SJSA1 (cell line): ENCODE data around the gene FARS2. TPM values are rescaled to one million over a fixed set of nuclear protein-coding genes. Genes with fewer than 3 reads are reported as not detected.
A peak's percentile ranks its signal among the peaks of the same experiment; 100 is the strongest.
"Not testable (repeated sequence)": the region's sequence is repeated elsewhere in the genome, so short reads cannot be mapped to it uniquely, and the experiment has no call there.

Experiments
- DNase-seq, 2 experiments: peaks; one replicate each; pipeline ENCODE4 v3.0.0-alpha.2; 2015 to 2020; ENCODE audit warnings: low spot score in 2 of 2, low read depth in 1 of 2
- H3K27ac ChIP-seq: fragments of 250-450 bp; sonication (Bioruptor Pico); 2 replicates; pipeline ENCODE4 v1.5.1; 2020; ENCODE audit warnings: mild to moderate bottlenecking, moderate library complexity
- H3K27me3 ChIP-seq: fragments of 250-450 bp; sonication (Bioruptor Pico); replicated peaks from 2 replicates; pipeline ENCODE4 v1.5.1; 2020; ENCODE audit warnings: mild to moderate bottlenecking, moderate library complexity
- H3K36me3 ChIP-seq: fragments of 250-450 bp; sonication (Bioruptor Pico); 2 replicates; pipeline ENCODE4 v1.5.1; 2020; ENCODE audit warnings: mild to moderate bottlenecking
- H3K4me1 ChIP-seq: fragments of 250-450 bp; sonication (Bioruptor Pico); replicated peaks from 2 replicates; pipeline ENCODE4 v1.6.1; 2021; ENCODE audit warnings: mild to moderate bottlenecking
- H3K4me3 ChIP-seq: fragments of 250-450 bp; sonication (Bioruptor Pico); 2 replicates; pipeline ENCODE4 v1.5.1; 2020; ENCODE audit warnings: mild to moderate bottlenecking
- H3K9me3 ChIP-seq: fragments of 250-450 bp; sonication (Bioruptor Pico); replicated peaks from 2 replicates; pipeline ENCODE4 v1.5.1; 2020; ENCODE audit warnings: mild to moderate bottlenecking
- total RNA-seq: library from RNA; depleted of rRNA; stranded (reverse); fragments of >200 nt; shearing (Covaris generic); gene quantifications from 2 replicates; pipeline ENCODE4 v1.2.3, GENCODE V29; 2014

The FARS2 gene
- total RNA-seq, 1 experiment from 2014 or later: 13.3 TPM

DNA sequence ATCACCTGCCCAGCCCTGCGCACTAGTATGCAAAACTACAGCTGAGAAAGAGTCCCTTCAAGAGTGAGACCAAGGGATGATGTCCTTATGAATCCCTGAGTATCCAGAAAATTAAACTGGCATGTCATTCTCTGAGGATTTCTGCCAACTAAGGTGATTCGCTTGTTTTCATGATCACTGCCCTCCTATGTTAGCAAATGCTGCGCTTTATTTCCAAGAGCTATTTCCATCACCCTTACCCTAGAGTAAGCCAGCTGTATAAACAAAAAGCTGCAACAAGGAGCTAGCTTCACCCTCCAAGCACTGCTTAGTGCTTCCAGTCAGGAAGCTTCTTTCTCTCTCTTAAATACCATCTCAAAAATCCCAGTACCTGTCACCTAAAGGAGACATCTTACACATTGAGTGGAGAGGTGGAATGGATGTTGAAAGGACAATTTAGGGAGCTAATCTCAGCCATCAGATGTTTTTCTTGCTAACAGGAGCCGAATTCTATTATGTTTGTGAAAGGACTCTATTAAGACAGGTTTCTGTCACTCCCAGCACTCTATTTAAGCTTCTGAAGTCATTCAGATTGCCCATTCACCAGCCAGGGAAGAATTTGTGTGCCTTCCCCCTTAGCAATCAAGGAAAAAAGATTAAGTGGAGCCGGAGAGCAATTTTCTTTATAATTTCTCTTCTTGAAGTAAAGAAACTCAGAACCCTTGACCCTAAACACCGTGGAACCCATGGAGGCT lies 423.2 kb downstream of the FARS2 start:
- no peaks in the 10 kb centered on the region for H3K4me1 ChIP-seq
- H3K9me3 ChIP-seq: no peaks in the 10 kb centered on the region
- H3K4me3 ChIP-seq: no peak overlapping the region
- H3K27me3 ChIP-seq: no peaks in the 10 kb centered on the region
- no peaks in the 10 kb centered on the region for H3K36me3 ChIP-seq
- no peak for DNase-seq
- no peak overlapping the region for H3K27ac ChIP-seq

DNA sequence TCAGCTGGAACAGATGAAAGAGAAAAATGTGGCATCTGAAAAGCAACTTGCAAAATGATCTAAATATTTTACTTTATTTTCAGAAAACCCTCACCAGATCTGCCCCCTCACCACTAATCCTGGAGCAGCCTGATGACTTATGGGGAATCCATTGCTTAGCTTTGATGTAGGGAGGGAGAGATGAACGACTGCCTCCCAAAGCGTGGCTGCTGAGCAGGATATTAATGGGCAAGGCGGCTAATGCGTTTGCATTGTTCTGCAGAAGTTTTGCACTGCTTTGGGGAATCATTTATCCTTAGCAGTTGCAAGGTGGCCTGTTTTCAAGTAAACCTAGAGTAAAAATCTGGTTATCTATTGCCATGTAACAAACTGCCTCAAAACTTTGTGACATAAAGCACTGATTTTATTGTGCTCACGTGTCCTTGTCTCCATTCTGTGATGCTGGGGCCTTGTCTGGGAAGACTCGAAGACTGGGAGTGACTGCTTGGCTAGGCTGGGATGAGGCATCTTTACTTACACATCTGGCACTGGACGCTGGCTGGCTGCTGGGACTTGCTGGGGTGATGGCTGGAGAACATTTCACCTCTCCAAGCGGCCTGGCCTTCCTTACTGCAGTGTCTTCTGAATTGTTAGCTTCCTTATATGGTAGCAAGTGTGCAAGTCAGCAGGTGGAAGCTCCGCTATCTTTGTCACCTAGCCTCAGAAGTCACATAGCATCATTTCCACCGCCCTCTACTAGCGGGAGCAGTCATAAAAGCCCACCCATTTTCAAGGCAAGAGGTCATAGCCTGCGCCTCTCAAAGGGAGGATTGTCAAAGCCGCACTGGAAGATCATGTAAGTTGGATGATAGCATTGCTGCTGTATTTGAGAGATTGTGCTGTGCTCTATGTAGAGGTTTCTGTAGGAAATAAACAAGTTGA lies 432.2 kb downstream of the FARS2 start:
- Histone ChIP-seq H3K4me3 (no peak overlapping the region), H3K27ac (no peak overlapping the region), H3K36me3 (no peaks in the 10 kb centered on the region), H3K27me3 (no peaks in the 10 kb centered on the region), H3K4me1 (peaks cover 12% of the 10 kb centered on the region), H3K9me3 (no peaks in the 10 kb centered on the region)
- no peak for DNase-seq

GRCh38 chr6:5695260-5696245 lies 434.2 kb downstream of the FARS2 start:
- H3K9me3 ChIP-seq: no peaks in the 10 kb centered on the region
- H3K36me3 ChIP-seq: no peaks in the 10 kb centered on the region
- H3K4me3 ChIP-seq: no peak overlapping the region
- peak; percentile 69 to 75 for DNase-seq
- H3K27me3 ChIP-seq: no peaks in the 10 kb centered on the region
- H3K4me1 ChIP-seq: peaks cover 12% of the 10 kb centered on the region
- peak overlapping the region; percentile 76 for H3K27ac ChIP-seq

DNA sequence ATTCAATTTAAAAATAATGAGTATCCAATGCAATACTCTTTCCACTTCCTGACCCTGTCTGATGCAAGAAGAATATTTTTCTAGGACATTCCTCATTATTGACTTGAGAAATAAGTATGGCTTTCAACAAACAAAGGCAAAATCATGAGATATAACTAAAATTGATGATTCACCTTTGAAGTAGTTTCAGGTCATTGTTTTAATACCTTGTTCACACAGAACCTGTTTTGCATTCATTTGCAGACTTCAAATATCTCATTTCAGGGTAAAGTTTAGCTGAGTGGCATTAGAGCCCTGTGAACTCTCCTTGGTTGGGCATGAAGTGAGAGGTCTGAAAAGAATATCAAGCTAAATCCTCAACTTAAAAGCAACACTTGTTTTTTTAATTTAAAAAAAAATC lies 436.2 kb downstream of the FARS2 start:
- H3K36me3 ChIP-seq: no peaks in the 10 kb centered on the region
- peaks cover 12% of the 10 kb centered on the region for H3K4me1 ChIP-seq
- no peaks in the 10 kb centered on the region for H3K9me3 ChIP-seq
- H3K4me3 ChIP-seq: no peak overlapping the region
- H3K27me3 ChIP-seq: no peaks in the 10 kb centered on the region
- H3K27ac ChIP-seq: no peak overlapping the region
- no peak for DNase-seq

- peaks cover 12% of the 10 kb centered on the region for H3K4me1 ChIP-seq
- no peaks in the 10 kb centered on the region for H3K27me3 ChIP-seq
- no peaks in the 10 kb centered on the region for H3K36me3 ChIP-seq
- no peaks in the 10 kb centered on the region for H3K9me3 ChIP-seq
- no peak overlapping the region for H3K27ac ChIP-seq
- DNase-seq: no peak
- no peak overlapping the region for H3K4me3 ChIP-seq
These were observed 437.0 kb downstream of the FARS2 start for GRCh38 chr6:5698318-5698717.

DNA sequence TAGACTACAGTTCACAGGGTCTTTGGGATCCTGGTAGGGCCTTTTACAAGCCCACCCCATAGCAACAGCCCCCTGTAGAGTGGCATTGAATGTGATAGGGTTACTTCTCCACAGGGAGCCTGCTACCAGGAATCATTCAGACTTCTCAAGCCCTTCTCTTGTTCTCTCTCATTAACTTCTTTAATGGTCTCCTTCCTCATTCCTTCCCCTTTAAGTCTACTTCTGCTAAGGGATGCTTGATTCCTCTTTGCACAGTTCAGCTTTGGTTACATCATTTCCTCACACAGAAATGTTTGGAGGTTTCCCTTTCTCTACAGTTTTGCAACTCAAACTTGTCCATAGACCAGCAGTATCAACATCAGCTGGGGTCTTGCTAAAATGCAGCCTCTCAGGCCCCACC lies 437.8 kb downstream of the FARS2 start:
- H3K27me3 ChIP-seq, H3K4me3 ChIP-seq, H3K36me3 ChIP-seq, DNase-seq, H3K27ac ChIP-seq, H3K9me3 ChIP-seq: not testable (repeated sequence)
- H3K4me1 ChIP-seq: peaks cover 12% of the 10 kb centered on the region

DNA sequence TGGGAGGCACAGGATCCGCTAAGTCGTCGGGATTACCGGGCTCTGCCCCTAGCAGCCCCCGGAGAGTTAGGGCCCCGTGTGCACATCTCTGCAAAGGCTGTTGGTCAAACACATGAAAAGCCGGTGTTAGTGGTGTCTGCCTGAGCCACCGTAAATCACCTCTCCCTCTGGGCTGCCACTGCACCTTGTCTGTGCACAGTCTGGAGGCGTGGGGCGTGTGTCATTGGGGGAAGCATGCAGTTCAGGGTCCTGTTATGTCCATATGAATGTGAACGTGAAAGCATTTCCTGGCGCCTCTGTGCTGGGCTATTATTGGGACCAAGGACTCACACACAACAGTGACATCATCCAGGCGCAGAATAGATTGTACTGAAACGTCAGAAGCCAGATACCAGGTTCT lies 439.9 kb downstream of the FARS2 start:
- no peak overlapping the region for H3K4me3 ChIP-seq
- H3K27ac ChIP-seq: no peak overlapping the region
- no peaks in the 10 kb centered on the region for H3K36me3 ChIP-seq
- no peaks in the 10 kb centered on the region for H3K9me3 ChIP-seq
- no peaks in the 10 kb centered on the region for H3K27me3 ChIP-seq
- DNase-seq: no peak
- H3K4me1 ChIP-seq: no peaks in the 10 kb centered on the region

GRCh38 chr6:5704708-5705107 lies 443.4 kb downstream of the FARS2 start:
- no peak overlapping the region for H3K27ac ChIP-seq
- no peak overlapping the region for H3K4me3 ChIP-seq
- H3K36me3 ChIP-seq: no peaks in the 10 kb centered on the region
- DNase-seq: no peak
- no peaks in the 10 kb centered on the region for H3K9me3 ChIP-seq
- no peaks in the 10 kb centered on the region for H3K4me1 ChIP-seq
- no peaks in the 10 kb centered on the region for H3K27me3 ChIP-seq

DNA sequence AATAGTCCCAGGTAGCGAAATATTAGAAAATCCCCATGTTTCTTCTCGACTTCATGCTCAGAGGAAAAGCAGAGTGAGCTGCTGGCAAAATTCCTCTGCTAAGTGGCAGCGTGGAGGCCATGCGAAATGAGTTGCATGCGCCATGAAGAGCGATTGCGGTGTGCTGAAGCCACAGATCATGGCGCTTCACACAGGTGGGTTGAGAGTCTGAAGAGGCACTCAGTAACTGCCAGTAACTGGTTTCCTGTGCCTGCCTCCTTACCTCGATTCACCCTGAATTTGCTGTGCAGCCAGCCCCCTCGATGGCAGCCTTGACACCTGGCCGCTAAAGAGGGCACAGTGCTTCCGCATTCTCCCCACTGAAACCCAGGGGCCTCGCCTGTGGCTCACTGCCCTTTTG lies 443.9 kb downstream of the FARS2 start:
- no peaks in the 10 kb centered on the region for H3K9me3 ChIP-seq
- no peaks in the 10 kb centered on the region for H3K36me3 ChIP-seq
- no peak for DNase-seq
- H3K27me3 ChIP-seq: no peaks in the 10 kb centered on the region
- H3K4me3 ChIP-seq: no peak overlapping the region
- H3K4me1 ChIP-seq: no peaks in the 10 kb centered on the region
- H3K27ac ChIP-seq: no peak overlapping the region

- Histone ChIP-seq H3K27me3 (no peaks in the 10 kb centered on the region), H3K4me3 (no peak overlapping the region), H3K36me3 (no peaks in the 10 kb centered on the region), H3K4me1 (no peaks in the 10 kb centered on the region), H3K9me3 (no peaks in the 10 kb centered on the region), H3K27ac (no peak overlapping the region)
- DNase-seq: no peak
These were observed 445.1 kb downstream of the FARS2 start for GRCh38 chr6:5706124-5707033.

DNA sequence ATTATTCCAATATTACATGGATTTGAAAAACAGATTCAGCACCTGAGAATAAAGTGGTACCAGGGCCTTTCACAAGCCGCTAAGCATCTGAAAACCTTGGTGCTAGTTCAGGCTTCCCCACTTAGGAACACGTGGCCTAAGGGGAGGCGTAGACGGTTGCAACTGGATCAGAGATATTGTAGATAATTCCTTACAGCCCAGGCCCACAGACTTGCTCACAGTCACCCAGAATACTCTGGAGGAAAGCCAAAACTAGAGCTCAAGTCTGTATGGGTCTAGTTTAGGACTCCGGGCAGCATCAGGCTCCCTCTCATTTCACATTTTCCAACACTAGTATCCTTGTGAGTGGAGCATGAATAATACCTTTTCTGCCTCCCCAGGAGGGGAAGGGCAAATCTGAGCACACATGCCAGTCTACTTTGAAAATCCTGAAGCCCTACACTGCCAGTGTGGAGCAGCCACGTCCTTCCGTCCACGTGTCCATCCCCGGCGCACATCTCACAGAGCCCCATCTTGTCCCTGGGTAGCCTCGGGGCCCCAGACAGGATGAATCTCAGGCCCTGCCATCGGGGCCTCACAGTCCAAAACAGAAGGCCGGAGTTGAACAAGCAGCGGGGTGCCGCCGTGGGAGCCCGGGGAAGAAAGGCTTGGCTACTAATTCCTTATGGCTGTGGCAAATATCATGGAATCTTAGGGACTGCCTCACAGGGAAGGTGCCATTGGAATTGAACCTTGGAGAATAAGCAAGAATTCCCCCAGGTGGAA lies 446.1 kb downstream of the FARS2 start:
- Histone ChIP-seq H3K36me3 (no peaks in the 10 kb centered on the region), H3K4me1 (no peaks in the 10 kb centered on the region), H3K9me3 (no peaks in the 10 kb centered on the region), H3K4me3 (no peak overlapping the region), H3K27ac (no peak overlapping the region), H3K27me3 (no peaks in the 10 kb centered on the region)
- peak in 1 of 2 experiments; percentile 36 for DNase-seq

DNA sequence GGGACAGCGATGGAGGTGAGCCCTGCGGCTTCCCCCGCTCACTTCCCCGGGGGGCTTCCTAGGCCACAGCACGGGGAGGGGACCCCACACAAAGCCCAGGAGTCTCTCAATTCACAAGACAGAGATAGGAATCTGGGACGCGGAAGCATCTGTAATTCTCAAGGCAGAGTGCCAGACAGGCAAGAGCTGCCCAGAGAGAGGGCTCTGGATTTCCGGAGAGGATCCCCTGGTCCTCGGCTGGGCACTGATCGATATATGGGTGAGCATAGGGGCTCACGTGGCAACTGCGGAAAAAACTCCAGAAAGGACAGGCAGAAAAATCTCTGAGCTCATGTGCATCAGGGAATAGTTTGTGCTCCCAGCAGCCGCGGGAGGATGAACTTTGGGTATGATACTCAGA lies 449.2 kb downstream of the FARS2 start:
- Histone ChIP-seq H3K4me3 (no peak overlapping the region), H3K9me3 (no peaks in the 10 kb centered on the region), H3K36me3 (no peaks in the 10 kb centered on the region), H3K4me1 (no peaks in the 10 kb centered on the region), H3K27ac (no peak overlapping the region), H3K27me3 (no peaks in the 10 kb centered on the region)
- DNase-seq: peak in 1 of 2 experiments; percentile 15
